NCI-H1930 (cell line): Measurements from ENCODE around the gene NCKAP5.

Experiments
- DNase-seq, 2 experiments: peaks; one replicate each; lab custom pipeline; 2025; lab: John Stamatoyannopoulos, UW

Gene NCKAP5

GRCh38 chr2:133568172-133568571 lies at the start of gene NCKAP5:
TSS of gene NCKAP5 (minus strand) at chr2:133568463. CDS start at chr2:133517526, 50,937 bp downstream.
- no peak for DNase-seq

- no peak for DNase-seq
Observed at GRCh38 chr2:133609664-133610063, 41.4 kb upstream of the NCKAP5 start.

GRCh38 chr2:133608291-133608690 lies 40.0 kb upstream of the NCKAP5 start:
- DNase-seq: no peak

GRCh38 chr2:133607679-133608078 lies 39.4 kb upstream of the NCKAP5 start:
- DNase-seq: no peak

- DNase-seq: no peak
Observed at GRCh38 chr2:133606616-133607015, 38.4 kb upstream of the NCKAP5 start.

- DNase-seq: no peak
Observed at GRCh38 chr2:133605766-133606137, 37.5 kb upstream of the NCKAP5 start.

- no peak for DNase-seq
Observed at GRCh38 chr2:133605011-133605765, 36.9 kb upstream of the NCKAP5 start.

- no peak for DNase-seq
Observed at GRCh38 chr2:133603109-133603508, 34.8 kb upstream of the NCKAP5 start.

- DNase-seq: no peak
Observed at GRCh38 chr2:133602538-133602937, 34.3 kb upstream of the NCKAP5 start.

GRCh38 chr2:133600266-133600928 lies 32.1 kb upstream of the NCKAP5 start:
- DNase-seq: no peak

- no peak for DNase-seq
Observed at GRCh38 chr2:133599811-133600210, 31.5 kb upstream of the NCKAP5 start.

GRCh38 chr2:133599211-133599803 lies 31.0 kb upstream of the NCKAP5 start:
- DNase-seq: no peak

- no peak for DNase-seq
Observed at GRCh38 chr2:133598769-133599168, 30.5 kb upstream of the NCKAP5 start.

- DNase-seq: no peak
Observed at GRCh38 chr2:133596701-133597393, 28.6 kb upstream of the NCKAP5 start.

- no peak for DNase-seq
Observed at GRCh38 chr2:133591164-133591563, 22.9 kb upstream of the NCKAP5 start.

GRCh38 chr2:133589456-133589855 lies 21.2 kb upstream of the NCKAP5 start:
- DNase-seq: no peak

GRCh38 chr2:133588144-133588543 lies 19.9 kb upstream of the NCKAP5 start:
- no peak for DNase-seq

GRCh38 chr2:133586978-133587377 lies 18.7 kb upstream of the NCKAP5 start:
- DNase-seq: no peak

GRCh38 chr2:133581010-133581760 lies 12.9 kb upstream of the NCKAP5 start:
- no peak for DNase-seq

- DNase-seq: no peak
Observed at GRCh38 chr2:133579274-133579673, 11.0 kb upstream of the NCKAP5 start.

GRCh38 chr2:133576714-133577113 lies 8.5 kb upstream of the NCKAP5 start:
- DNase-seq: no peak

GRCh38 chr2:133574620-133575019 lies 6.4 kb upstream of the NCKAP5 start:
- DNase-seq: no peak
